Measurements from ENCODE around the gene STK16.

DNA sequence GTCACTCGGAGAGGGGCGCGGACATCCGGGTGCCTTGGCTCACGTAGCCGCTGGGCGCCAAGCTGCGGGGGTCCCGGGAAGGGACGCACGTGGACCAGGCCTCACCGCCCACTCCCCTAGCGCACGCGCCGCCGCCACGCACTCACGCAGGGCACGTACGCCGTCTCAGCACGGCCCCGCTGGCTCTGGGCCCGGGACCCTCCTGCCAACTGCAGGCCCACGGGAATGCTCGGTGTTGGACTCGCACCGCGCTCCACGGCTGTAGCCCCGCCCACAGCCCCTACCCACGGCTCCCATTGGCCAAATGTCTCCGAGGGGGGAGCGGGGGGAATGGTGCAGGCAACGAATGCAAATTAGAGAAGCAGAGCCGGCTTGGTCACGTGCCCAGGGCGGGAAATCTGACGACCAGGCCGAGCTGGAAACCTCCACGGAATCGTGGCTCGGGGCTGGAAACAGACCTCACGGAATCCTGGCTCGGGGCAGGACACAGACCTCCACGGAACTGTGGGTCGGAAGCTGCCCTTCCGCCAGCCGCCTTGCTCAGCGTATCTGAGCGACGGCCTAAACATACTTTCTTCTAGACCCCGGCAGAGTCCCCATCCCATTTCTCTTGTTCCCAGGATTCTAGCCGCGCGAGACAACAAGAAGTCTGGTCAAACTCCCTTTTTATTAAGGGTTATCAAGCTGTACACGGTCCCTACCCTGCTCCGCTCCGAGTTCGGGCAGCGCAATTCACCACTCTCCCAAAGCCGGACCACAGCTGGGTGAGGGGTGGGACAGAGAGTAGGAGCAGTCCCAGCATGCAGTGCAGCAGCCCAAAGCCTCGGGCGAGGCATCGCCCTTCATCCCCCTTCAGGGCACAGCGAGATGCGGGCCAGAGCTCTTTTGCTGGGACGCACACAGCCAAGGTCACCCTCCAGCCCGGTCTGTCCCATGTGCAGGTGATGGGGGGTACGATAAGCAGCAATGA is 26.3 kb upstream of the STK16 start, which contains the start of gene ABCB6:
- TF ChIP-seq, protein P1, sequence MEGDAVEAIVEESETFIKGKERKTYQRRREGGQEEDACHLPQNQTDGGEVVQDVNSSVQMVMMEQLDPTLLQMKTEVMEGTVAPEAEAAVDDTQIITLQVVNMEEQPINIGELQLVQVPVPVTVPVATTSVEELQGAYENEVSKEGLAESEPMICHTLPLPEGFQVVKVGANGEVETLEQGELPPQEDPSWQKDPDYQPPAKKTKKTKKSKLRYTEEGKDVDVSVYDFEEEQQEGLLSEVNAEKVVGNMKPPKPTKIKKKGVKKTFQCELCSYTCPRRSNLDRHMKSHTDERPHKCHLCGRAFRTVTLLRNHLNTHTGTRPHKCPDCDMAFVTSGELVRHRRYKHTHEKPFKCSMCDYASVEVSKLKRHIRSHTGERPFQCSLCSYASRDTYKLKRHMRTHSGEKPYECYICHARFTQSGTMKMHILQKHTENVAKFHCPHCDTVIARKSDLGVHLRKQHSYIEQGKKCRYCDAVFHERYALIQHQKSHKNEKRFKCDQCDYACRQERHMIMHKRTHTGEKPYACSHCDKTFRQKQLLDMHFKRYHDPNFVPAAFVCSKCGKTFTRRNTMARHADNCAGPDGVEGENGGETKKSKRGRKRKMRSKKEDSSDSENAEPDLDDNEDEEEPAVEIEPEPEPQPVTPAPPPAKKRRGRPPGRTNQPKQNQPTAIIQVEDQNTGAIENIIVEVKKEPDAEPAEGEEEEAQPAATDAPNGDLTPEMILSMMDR (IDR thresholded peaks at IDR 0.05 in 8 of 11, conservative IDR thresholded peaks at IDR 0.05 in 3 of 11), result no peak
- peak in 1 of 3 donors; percentile 14 for TF ChIP-seq POLR2A (IDR thresholded peaks at IDR 0.05)
